COLO668 (cell line): ENCODE measurements around the gene ZNF146.
"Not testable (repeated sequence)": the region's sequence is repeated elsewhere in the genome, so short reads cannot be mapped to it uniquely, and the experiment has no call there.

Experiments
- DNase-seq: peaks from one replicate; lab custom pipeline; 2025; ENCODE audit not compliant: unreplicated experiment; lab: John Stamatoyannopoulos, UW

ZNF146 gene

DNA sequence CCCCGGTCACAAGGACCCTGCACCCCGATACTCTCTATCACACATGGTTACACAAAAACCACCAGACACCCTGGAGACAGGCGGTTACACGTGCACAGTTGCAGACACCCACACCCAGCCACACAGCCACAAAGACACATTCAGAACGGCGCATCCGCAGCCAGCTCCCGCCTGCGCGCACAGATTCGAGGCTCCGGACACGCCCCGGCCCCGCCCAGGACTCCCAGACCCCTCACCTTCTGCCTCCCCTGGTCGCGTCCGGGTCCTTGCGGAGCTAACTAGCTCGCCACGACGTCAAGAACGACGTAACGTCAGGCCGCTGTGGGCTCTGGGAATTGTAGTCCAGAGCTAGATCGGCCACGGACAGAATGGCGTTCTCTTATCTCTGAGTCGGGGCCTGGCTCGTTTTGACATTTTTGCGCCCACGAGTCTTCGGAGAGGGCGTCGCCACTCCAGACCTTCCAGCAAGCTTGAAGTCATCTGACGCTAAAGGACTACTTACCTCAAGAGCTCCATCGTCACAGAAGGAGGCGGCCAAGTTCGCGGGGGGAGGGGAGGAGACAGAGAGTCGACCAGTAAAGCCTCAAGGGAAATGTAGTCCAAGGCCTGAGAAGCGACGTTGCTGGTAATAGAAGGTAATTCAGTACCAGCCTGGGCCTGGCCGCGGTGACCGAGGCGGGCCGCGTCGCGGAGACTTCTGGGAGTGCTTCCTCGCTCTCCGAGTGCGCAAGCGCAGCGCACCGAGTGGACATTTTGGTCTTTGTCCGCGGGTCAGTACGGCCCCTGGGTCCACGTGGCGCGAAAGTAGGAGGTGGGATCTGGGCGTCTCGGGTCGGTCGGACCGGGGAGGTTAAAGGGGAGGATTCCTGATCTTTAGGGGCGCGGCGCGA lies at the start of gene ZNF146, which contains the start of gene ZNF565:
ZNF146 (plus strand) TSS at position 721 of the 890 bp plus-strand sequence. CDS start 21,335 bp downstream, outside the sequence.
ZNF565 (minus strand) TSS at position 280 of the 890 bp plus-strand sequence. CDS start 12,680 bp downstream, outside the sequence.
- peak; percentile 98 for DNase-seq

- peak; percentile 64 for DNase-seq
Measured at GRCh38 chr19:36169084-36169760, 45.7 kb upstream of the ZNF146 start.

GRCh38 chr19:36172852-36173251 lies 42.1 kb upstream of the ZNF146 start:
- DNase-seq: no peak

DNA sequence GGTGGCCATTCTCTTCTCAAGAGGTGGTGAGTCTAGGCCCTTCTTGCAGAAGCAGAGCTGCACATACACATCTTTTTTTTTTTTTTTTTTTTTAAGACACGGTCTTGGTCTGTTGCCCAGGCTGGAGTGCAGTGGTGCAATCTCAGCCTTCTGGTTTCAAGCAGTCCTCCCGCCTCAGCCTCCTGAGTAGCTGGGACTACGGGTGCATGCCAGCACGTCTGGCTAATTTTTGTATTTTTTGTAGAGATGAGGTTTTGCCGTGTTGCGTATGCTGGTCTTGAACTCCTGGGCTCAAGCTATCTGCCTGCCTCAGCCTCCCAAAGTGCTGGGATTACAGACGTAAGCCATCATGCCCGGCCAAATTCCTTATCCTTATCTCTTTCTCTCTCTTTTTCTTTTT lies 41.1 kb upstream of the ZNF146 start:
- DNase-seq: not testable (repeated sequence)

DNA sequence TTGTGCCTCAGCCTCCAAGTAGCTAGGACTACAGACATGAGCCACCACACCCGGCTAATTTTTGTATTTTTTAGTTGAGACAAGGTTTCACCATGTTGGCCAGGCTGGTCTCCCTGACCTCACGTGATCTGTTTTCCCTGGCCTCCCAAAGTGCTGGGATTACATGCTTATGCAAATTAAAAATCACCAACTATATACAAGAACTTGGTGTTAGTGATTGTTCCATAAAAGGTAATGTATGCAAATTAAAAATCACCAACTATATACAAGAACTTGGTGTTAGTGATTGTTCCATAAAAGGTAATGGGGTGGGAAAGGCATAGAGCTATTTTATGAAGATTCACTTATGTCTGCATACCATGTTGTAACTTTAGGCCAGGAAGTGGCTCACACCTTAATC lies 35.8 kb upstream of the ZNF146 start:
- DNase-seq: not testable (repeated sequence)

- no peak for DNase-seq
Measured at GRCh38 chr19:36182612-36183244, 32.2 kb upstream of the ZNF146 start.

DNA sequence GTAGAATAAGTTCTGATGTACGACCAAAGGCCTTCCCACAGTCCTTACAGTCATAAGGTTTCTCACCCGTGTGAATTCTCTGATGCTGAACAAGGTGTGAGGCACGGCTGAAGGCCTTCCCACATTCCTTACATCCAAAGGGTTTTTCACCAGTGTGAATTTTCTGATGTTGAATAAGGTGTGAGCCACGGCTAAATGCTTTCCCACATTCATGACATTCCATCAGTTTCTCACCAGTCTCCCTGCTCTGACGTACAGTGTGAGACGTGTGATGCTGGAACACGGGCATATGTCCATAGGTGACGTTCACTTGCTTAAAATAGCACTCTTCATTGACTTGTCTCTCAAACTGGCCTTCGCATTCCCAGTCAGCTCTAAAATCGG lies 31.7 kb upstream of the ZNF146 start:
- no peak for DNase-seq

GRCh38 chr19:36186722-36187121 lies 28.2 kb upstream of the ZNF146 start:
- DNase-seq: not testable (repeated sequence)

GRCh38 chr19:36196249-36196648 lies 18.7 kb upstream of the ZNF146 start:
- DNase-seq: no peak

- no peak for DNase-seq
Measured at GRCh38 chr19:36198119-36198518, 16.8 kb upstream of the ZNF146 start.

DNA sequence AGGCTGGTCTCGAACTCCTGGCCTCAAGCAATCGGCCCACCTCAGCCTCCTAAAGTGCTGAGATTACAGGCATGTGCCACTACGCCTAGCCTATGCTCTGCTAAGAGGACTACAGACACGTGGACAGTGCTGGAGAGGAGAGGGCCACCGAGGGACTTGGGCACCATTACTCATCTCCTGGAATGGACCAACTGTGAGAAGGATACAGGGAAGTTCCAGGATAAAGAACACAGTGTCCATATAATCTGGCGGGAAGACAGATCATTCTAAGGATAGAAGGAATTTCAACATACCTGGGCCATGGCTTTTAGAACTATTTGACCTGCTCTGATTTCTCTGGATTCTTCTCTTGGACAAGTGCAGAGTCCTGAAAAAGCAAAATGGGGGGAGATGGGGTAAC lies 13.2 kb upstream of the ZNF146 start:
- no peak for DNase-seq

GRCh38 chr19:36203293-36203692 lies 11.6 kb upstream of the ZNF146 start:
- no peak for DNase-seq

DNA sequence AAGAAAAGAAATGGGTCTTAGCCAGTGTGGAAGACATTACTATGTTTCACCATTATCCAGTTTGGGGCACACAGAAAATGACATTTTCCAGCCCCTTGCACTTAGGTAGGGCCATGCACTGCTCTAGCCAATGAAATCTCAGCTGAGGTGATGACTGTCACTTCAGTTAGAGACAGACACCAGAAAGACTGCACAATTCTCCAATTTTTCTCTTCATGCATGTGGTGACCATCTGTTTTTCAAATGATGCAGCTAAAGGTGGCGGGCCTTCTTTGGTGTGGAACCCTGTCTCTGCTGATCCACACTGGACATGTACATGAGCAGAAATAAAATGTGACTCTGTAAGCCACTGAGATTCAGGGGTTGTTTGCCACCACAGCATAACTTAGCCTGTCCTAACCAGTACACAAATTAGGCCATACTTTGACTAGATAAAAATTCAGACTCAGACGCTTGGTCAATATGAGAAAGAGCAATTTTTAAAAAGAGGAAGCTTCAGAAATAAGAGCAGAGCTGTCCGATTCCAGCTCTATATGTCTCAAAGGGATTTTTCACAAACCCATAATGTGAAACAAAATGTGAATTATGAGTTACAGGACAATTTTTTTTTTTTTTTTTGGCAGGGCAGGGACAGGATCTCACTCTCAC lies 7.2 kb upstream of the ZNF146 start:
- no peak for DNase-seq

DNA sequence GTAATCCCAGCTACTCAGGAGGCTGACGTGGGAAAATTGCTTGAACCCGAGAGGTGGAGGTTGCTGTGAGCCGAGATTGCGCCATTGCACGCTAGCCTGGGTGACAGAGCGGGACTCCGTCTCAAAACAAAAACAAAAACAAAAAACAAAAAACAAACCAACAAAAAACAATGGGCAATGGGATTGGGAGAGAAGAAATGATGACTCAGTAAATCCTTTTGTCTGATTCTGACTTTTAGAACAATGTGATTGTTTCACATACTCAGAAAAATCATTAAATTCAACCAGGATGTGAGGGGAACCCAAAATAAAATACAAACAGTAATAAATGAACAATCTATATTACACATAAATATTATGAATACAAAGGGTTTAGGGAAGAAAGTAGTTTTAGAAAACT lies 5.5 kb upstream of the ZNF146 start:
- no peak for DNase-seq

GRCh38 chr19:36210497-36210896 lies 4.4 kb upstream of the ZNF146 start:
- no peak for DNase-seq

DNA sequence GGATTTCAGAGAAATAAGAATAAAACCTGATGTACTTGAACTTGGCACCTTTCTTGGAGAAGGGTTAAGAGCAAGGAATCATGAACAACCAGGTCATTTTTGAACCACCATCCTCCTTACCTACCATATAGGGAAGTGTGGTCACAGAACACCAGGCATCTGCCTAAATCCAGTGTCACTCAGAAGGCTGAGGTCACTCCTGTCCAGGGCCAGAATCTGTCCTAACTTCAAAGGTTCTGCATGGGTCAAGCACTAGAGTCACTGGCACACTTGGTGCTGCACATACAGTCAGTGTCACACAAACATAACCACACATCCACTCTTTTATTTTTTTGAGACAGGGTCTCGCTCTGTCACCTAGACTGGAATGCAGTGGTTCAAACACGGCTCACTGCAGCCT lies 2.0 kb upstream of the ZNF146 start:
- DNase-seq: no peak

DNA sequence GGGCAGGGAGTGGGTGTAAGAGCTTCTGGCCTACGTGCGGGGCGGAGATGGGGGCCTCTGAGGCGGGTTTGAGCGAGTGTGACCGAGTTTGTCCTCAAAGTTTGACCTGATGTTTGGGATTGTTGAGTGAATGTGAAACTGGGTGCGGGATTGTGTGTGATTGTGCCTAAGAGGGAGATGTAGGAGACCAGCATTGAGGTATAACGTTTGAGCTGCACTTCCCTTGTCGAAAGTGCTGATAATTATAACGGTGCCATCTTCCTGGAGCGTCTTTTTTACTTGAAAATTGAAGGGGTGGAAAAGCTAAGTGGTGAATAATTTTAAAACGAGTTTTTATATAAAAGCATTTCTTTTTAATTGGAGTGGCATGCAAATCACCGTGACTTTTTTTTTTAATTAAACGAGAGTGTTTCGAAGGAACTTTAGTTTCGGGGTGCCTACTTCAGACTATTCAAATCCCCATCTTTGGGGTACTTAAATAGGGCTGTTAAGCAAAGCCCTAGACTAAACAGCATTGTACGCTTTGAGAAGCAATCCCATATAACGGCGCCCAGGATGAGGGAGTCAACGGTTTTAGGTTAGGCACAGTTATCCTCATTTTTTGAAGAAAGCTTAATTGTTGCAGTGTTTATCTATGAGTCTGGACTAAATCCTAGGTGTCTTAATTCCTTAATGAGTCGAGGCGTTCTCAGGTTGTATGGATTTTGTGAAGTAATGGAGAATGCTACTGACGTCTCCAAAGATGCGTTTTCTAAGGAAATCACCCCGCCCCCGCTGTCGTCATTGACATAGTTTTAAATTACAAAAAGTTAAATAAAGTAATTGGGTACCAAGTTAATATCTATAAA lies 594 bp downstream of the ZNF146 start:
- peak; percentile 12 for DNase-seq

DNA sequence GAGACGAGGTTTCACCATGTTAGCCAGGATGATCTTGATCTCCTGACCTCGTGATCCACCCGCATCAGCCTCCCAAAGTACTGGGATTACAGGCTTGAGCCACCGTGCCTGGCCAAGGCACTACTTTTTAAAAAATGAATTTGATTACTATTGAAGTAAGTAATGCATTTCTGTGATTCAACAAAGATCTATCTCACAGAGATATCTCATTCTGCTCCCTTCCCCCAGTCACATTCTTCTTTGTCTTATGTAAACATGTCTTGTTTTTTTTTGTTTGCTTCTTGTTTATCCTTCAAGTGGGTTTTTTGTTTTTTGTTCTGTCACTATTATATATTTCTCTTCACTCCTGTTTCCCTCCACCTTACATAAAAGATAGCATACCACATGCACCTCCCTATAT lies 6.6 kb downstream of the ZNF146 start:
- no peak for DNase-seq

DNA sequence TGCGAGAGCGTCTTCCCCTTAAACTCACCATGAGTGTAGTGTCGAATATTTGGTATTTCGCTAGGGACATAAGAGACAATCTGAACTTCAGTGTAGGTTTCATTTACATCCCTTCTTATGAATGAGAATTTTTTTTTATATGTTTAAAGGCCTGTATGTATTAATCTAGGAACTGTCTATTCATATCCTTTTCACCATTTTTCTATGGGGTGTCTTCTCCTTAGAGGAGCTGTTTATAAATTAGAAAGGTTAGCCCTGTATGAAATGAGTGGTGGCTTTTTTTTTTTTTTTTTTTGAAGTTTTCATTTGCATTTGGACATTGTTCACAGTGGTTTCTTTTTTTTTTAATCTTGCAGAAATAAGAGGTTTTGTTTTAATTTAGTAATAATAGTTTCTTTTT lies 7.6 kb downstream of the ZNF146 start:
- no peak for DNase-seq

GRCh38 chr19:36225219-36225892 lies 10.4 kb downstream of the ZNF146 start:
- no peak for DNase-seq
